NK-92 (cell line): ENCODE measurements around the gene CENPC.
"Not testable (repeated sequence)": the region's sequence is repeated elsewhere in the genome, so short reads cannot be mapped to it uniquely, and the experiment has no call there.

Experiments
- DNase-seq: peaks from one replicate; lab custom pipeline; 2025; ENCODE audit not compliant: unreplicated experiment; lab: John Stamatoyannopoulos, UW

The CENPC gene

DNA sequence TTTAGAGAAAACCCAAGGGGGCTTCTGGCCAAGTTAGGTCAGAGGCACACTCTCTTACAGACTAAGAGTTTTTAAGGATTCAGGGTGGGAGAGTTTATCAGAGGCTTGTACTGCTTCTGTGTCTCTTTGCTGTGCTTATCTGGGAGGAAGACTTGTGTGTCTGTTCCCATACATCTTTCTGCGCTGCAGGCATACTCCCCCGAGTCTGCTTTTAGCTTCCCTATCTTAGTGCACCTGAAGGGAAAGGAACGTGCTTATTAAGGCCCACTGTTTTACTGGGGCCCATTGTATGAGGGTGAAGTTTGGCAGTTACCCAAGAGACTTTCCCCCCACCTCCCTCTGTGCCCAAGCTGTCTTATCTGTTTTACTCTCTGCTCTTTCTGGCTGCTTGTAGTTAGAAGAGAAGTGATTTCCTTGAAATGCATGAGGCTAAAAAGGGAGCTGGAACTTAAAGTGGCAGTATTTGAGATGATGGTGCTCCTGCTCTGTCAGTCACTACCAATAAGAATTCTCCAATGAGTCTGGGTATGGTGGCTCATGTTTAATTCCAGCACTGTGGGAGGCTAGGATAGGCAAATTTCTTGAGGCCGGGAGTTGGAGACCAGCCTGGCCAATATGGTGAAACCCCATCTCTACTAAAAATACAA lies 7.0 kb upstream of the CENPC start:
- DNase-seq, result not testable (repeated sequence)

DNA sequence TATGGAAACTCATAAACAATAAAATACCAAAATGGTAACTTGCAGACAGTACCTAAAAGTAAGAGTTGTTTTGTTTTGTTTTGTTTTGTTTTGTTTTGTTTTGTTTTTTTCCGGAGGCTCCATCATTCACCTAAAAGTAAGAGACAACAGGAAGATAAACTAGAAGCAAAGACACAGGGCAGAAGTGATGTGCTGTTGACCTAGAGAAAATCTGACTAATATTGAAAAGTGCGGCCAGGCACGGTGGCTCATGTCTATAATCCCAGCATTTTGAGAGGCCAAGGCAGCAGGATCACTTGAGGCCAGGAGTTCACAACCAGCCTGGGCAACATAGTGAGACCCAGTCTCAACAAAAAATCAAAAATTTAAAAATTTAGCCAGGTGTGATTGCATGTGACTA lies 5.6 kb upstream of the CENPC start:
- DNase-seq, result no peak

DNA sequence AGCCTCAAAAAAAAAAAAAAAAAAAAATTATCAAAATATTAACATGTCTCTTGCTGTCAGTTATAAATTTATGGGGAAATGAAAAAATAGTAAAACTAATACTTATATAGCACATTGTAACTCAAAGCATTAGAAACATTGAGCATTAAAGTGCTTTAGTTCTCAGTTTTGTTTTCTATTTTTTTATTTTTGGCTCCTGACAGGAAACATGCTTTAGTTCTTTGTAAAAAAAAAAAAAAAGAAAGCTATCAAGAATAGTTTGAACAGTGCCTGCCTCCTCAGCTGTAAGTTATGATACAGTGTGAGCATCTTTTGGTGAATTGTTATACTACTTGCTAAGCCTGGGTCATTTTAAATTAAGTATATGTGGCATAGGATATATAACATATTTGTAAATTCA lies 5.1 kb upstream of the CENPC start:
- DNase-seq, result no peak

DNA sequence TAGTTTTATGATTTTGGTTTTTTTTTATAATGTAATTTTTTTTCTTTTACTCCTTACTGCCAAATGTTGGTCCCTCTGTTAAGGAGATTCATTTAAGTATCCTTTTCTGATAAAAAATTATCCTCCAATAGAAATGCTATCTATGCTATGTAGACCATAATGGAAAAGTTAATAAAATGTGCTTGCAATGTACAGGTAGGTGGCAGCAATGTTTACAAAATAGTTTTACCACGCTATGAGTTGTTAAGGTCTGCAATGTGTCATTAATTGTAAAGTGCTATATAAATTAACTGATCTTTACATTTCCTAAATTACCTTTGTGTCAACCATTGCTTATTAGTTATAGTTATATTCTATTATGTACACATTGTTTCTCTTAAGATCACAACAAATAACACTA lies 3.8 kb upstream of the CENPC start:
- DNase-seq, result no peak

DNA sequence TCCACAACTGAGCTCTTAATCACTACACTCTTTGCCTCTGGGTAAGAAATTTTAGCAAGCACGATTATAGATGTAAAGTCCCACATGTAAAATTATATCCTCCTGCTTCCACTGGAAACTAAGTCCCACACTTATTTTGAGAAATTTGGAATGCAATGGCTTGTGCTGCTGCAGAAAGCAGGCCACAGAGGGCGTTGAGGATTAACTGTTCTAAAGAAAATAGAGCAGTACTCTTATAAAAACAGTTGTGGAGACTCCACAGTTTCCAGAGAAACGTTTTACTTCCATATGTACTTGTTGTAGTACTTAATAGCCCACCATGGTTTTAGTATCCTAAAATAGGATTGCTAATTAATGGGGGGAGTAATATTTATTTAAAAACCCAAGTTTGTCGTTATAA lies 1.7 kb upstream of the CENPC start:
- DNase-seq, result no peak

DNA sequence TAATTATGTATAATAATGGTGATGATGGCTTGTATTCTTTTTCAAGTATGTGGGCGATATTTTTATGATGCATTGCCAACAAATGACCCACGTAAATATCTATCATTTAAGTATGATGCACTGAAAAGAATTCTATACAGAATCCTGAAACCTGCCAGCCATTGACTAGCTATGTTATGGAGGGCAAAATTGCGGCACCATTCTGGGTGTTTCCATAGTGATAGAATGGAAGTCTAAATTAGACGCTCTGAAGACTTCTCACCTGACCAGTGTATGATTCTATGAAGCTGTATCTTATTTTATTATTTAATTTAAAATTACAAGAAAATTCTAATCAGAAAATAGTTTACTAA lies 677 bp upstream of the CENPC start:
- no peak for DNase-seq

DNA sequence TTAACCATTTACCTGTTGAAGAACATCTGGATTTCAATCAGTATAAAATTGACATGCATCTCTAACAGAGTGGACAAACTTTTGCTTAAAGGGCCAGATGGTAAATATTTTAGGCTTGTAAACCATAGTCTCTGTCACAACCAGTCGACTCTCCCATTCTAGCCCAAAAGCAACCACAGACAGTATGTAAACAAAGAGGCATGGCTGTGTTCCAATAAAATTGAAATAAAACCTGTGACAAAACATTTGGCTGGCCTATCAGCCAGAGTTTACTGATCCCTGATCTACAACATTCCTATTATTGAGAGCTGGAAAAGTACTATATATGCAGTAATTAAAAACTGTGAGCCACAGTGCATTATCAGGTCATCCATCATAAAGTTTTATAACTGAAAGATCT lies 3.2 kb downstream of the CENPC start:
- DNase-seq, result no peak

DNA sequence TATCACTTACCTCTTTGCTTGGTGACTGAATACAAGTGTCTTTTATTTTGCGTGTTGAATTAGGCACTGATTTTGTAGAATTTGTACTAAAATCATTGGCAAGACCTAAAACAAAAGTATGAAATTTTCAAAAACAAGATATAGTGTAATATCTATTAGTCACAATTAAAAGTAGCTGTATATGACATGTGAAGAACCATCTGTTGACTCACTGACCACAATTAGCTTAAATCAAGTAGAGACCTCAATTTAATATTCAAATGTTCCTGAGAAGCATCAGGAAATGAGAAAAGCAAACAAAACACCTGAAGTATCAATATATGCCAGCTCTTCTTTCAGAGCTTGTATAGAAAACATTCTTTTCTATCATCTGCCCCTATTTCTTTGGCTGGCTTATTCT lies 5.5 kb downstream of the CENPC start:
- DNase-seq, result no peak

DNA sequence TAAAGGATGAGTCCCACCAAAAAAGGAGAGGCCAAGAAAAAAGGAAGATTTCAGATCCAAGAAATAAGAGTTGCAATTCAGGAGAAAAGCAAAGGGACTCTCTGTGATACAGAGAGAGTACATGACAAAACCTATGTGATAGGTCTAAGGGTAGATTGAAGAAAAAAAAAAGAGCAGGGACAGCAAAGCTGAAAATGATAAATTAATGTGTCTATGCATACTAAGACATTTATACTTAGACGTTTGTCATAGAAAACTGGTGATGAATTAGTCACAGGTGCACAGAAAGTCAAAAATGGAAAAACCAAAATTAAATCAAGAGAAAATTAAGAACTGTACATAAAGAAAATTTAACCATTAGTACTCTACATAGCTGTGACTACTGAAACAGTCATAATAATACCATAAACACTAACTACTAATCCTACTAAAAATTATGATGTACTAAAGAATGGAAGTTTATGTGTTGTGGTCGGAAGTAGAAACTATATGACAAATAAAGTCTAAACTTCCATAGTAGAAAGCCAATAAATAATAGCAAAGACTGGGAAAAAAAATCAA lies 9.9 kb downstream of the CENPC start:
- no peak for DNase-seq

DNA sequence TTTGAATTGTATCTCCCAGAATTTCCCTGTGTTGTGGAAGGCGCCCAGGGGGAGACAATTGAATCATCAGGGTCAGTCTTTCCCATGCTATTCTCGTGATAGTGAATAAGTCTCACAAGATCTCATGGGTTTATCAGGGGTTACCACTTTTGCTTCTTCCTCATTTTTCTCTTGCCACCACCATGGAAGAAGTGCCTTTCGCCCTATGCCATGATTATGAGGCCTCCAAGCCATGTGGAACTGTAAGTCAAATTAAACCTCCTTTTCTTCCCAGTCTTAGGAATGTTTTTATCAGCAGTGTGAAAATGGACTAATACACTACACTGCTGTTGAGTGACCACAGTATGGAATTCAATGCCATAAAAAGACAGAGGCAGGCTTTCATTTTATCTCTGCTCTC lies 12.2 kb downstream of the CENPC start:
- no peak for DNase-seq

DNA sequence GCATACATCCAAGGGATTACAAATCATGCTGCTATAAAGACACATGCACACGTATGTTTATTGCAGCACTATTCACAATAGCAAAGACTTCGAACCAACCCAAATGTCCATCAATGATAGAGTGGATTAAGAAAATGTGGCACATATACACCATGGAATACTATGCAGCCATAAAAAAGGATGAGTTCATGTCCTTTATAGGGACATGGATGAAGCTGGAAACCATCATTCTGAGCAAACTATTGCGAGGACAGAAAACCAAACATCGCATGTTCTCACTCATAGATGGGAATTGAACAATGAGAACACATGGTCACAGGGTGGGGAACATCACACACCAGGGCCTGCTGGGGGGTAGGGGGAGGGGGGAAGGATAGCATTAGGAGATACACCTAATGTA lies 12.9 kb downstream of the CENPC start:
- DNase-seq, result not testable (repeated sequence)

DNA sequence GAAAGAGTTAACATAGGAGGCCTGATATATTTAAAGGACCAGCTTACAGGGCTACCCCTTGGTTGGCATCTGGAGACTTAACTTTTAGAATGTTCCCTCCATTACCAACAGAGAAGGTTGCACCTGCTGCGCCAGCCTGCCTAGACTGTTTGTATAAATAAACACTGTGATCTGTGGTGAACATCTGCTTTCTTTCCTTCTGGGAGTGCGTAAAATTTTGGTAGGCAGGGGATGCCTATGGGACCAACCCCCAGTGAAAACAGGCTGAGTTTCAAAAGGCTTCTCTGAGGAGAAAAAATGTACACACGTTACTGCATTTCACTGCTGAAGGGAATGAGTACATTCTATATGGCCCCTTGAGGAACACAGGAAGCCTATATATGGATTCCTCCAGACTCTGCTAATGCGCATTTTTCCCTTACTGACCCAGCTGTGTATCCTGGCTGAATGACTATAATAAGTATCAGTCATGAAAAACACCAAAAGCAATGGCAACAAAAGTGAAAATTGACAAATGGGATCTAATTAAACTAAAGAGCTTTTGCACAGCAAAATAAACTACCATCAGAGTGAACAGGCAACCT lies 13.8 kb downstream of the CENPC start:
- DNase-seq, result no peak

DNA sequence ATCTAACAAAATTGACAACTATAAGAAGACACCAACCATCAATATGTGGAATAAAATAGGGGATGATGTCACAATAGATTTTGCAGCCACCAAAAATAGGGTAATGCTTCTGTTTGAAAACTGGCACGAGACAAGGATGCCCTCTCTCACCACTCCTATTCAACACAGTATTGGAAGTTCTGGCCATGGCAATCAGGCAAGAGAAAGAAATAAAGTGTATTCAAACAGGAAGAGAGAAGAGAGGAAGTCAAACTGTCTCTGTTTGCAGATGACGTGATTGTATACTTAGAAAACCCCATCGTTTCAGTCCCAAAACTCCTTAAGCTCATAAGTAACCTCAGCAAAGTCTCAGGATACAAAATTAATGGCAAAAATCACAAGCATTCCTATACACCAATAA lies 21.2 kb downstream of the CENPC start:
- not testable (repeated sequence) for DNase-seq

DNA sequence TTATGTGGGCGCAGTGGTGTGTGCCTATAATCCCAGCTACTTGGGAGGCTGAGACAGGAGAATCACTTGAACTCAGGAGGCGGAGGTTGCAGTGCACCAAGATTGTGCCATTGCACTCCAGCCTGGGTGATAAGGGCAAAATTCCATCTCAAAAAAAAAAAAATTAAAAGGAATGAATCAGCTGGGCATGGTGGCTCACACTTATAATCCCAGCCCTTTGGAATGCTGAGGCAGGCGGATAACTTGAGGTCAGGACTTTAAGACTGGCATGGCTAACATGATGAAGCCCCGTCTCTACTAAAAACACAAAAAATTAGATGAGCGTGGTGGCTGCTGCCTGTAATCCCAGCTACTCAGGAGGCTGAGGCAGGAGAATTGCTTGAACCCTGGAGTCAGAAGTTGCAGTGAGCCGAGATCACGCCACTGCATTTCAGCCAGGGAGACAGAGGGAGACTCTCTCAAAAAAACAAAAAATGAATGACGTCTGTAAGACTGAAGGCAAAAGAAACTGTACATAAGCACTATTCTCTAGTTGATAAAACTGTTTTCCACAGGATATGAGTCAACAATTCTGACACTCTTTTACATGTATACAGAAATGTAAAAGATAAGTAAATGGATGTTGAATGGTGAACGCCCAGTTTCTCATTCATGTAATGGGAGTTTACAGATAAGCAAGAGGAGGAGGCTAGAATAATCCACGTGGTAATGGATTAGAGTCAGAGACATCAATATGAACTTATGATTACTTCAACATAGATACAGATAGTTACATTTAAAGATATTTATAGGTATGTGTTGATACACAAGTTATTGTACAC lies 22.2 kb downstream of the CENPC start:
- no peak for DNase-seq

DNA sequence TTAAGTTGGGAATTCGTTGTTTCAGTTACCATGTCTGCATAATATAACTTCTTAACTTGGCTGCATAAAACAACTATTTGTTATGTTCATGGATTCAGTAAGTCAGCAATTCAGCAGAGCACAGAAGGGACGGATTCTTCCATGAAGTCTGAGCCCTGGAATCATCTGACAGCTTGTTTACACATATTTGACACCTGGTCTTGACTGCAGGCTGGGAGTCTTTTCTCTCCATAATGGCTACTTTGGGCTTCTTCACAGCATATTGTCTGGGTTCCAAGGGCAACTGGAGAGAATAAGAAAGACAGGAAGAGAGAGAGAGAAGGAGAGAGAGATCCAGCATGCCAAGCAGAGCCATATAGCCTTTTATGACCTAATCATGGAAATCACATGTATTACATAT lies 23.1 kb downstream of the CENPC start:
- DNase-seq, result no peak

DNA sequence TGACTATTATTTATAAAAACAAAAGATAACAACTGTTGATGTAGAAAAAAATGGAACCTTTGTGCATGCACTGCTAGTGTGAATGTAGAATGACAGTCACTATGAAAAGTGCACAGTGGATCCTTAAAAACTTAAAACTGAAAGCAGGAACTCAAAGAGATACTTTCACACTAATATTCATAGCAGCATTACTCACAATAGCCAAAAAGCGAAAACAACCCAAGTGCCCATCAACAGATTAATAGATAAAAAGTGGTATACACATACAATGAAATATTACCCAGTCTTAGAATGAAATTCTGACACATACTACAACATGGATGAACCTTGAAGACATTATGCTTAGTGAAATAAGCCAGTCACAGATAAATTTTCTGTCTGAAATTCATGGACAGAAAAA lies 23.8 kb downstream of the CENPC start:
- DNase-seq, result no peak

DNA sequence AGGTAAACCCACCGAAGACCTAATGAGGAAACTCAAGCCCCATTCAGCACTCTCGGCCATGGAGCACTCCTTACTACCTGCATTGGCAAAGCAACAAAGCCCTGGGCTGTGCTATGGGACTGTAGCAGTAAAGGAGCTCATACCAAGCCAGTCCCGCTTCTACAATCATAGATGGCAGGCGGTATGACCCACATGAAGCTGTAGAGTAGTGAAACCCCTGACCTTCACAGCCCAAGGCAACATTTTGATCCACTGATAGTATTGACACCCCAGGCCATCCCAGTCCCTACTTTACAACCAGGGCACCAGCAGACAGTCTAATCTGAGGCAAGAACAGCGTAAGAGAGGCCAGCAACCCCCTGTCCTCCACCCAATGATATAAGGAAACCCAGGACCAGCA lies 25.2 kb downstream of the CENPC start:
- no peak for DNase-seq

DNA sequence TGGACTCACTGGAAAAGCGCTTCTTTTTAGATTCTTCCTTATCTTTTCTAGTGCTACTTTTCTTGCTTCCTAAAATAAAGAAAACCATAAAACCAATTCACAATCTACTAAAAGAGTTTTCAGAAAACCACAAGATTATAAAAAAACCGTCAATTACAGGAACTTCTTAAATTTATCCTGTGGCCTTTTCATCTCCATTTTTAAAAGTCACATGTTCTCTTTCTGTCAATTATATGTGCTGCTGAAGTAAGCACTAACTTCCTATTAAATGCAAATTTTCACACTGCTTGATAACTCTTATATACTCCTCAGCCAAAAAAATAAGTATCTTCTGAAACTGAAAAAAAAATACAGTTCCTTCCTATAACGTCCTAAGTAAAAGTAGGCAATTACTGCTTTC lies 32.8 kb downstream of the CENPC start:
- DNase-seq, result no peak

DNA sequence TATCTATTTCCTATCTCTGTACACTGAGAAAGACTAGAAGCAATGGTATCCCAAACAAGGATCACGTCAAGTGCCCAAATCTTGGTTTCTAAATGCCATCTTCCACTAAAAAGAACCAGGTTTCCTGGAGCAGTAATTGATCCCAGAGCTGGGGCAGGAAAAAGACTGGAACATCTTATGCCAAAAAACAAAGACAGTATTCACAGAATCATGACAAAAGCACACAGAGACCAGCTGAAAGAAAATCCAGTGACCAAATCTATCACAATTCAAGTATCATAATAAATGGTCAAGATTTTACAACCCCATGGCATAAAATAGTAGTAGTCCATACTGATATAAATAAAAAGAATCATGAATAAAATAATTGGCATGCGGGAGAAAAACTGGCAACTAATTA lies 44.9 kb downstream of the CENPC start:
- no peak for DNase-seq

DNA sequence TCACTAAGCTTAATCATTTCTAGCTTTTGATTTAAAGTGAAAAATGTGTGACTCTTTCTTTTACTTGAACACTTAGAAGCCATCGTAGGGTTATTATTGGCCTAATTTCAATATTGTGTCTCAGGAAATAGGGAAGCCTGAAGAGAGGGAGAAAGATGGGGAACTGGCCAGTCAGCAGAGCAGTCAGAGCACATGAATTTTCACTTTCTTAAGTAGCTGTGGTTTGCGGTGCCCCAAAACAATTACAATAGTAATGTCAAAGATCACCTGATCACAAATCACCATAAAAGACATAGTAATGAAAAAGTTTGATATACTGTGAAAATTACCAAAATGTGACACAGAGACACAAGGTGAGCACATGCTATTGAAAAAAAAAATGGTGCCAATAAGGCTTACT lies 45.5 kb downstream of the CENPC start:
- DNase-seq, result no peak

DNA sequence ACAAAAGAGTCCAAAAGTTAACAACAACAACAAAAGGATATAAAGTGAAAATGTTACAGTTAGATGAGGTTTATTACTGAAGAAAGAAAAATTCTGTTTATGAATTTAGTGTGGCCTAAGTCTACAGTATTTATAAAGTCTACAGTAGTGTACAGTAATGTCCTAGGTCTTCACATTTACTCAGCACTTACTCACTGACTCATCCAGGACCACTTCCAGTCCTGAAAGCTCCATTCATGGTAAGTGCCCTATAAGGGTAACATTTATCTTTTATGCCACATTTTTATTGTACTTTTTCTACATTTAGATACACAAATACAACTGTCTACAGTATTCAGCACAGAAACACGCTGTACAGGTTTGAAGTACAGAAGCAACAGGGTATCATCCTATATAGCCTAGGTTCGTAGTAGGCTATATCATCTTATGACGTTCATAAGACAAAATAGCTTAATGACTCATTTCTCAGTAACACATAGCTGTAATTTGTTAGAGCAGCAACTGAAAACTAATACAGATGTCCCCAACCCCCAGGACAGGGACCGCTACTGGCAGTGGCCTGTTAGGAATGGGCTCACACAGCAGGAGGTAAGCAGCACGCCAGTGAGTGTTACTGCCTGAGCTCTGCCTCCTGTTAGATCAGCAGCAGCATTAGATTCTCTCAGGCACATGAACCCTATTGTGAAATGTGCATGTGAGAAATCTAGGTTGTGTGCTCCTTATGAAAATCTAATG lies 61.3 kb downstream of the CENPC start:
- no peak for DNase-seq

DNA sequence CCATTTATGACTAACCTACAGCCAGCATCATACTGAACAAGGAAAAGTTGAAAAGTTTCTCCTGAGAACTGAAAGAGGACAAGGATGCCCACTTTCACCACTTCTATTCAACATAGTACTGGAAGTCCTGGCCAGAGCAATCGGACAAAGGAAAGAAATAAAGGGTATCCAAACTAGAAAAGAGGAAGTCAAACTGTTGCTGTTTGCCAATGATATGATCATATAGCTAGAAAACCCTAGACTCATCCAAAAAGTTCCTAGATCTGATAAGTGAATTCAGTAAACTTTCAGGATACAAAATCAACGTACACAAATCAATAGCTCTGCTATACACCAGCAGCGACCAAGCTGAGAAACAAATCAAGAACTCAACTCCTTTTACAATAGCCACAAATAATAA lies 64.5 kb downstream of the CENPC start:
- no peak for DNase-seq
